Calu3 (cell line): ENCODE results near the gene CCDC181. TPM values are rescaled to one million over a fixed set of nuclear protein-coding genes. Genes with fewer than 3 reads are reported as not detected.

Source experiments
- BruUV-seq: library from RNA; stranded (reverse); fragments of 400-500 nt; replicated peaks from 2 replicates; lab custom pipeline; 2021; lab: Mats Ljungman, UMichigan
- CTCF ChIA-PET: fragments of 300-600 bp; sonication (Branson Sonifier 250); formaldehyde crosslinking; loops from one replicate; lab custom pipeline; 2022; ENCODE audit warnings: antibody characterized with exemption; lab: Charles Lee
- DNase-seq: peaks from one replicate; pipeline ENCODE4 v3.0.0; 2022
- H3K27ac Mint-ChIP-seq: one replicate; pipeline ENCODE4 v1.8.0; 2022; ENCODE audit warnings: mixed read lengths; ENCODE audit not compliant: unreplicated experiment
- H3K27me3 Mint-ChIP-seq: one replicate; pipeline ENCODE4 v1.8.0; 2022; ENCODE audit warnings: mixed read lengths; ENCODE audit not compliant: unreplicated experiment
- H3K36me3 Mint-ChIP-seq: one replicate; pipeline ENCODE4 v1.8.0; 2022; ENCODE audit warnings: mild to moderate bottlenecking, moderate library complexity, mixed read lengths; ENCODE audit not compliant: insufficient read depth, unreplicated experiment
- H3K4me1 Mint-ChIP-seq: one replicate; pipeline ENCODE4 v1.8.0; 2022; ENCODE audit warnings: mild to moderate bottlenecking, low read depth, mixed read lengths; ENCODE audit not compliant: unreplicated experiment
- H3K4me3 Mint-ChIP-seq: one replicate; pipeline ENCODE4 v1.8.0; 2022; ENCODE audit warnings: mild to moderate bottlenecking, low read depth, moderate library complexity, mixed read lengths; ENCODE audit not compliant: unreplicated experiment
- H3K9me3 Mint-ChIP-seq: one replicate; pipeline ENCODE4 v1.8.0; 2022; ENCODE audit warnings: low read depth, mixed read lengths; ENCODE audit not compliant: unreplicated experiment
- intact Hi-C: fragments of 100-400 bp; cut with micrococcal nuclease; formaldehyde crosslinking; loops from one replicate; pipeline ENCODE4 v1.10.0; 2022; ENCODE audit not compliant: unreplicated experiment
- total RNA-seq: library from RNA; stranded (reverse); gene quantifications from 2 replicates; pipeline ENCODE4 v1.2.3, GENCODE V29; 2022
- TF ChIP-seq, protein P1 (sequence below): fragments of 200-600 bp; IDR thresholded peaks from one replicate; pipeline ENCODE4 v1.8.0; 2022; ENCODE audit warnings: antibody characterized with exemption; ENCODE audit not compliant: unreplicated experiment

Gene CCDC181
- total RNA-seq, 1 experiment from 2014 or later, result 0.64 TPM

DNA sequence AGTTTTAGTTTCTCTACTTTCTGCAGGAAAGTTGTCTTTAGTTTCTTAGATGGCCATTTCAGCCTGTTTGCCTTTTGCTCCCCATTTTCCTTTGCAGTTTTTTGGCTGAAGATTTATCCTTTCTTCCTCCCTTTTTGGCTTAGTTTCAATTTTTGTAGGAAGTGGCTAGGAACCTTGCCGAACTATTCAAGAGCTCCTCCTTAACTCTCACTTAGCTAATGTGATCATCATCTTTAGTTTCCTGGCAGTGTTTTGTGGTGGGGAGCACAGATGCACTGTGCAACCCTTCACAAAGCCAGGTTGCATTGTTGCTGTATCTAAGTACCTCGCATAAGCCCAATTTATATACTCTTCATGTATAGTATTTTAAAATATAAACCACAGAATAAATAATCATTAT, 28.8 kb upstream of the CCDC181 start:
- Mint-ChIP-seq H3K36me3 (peaks cover 12% of the 10 kb centered on the region), H3K4me1 (peaks cover 17% of the 10 kb centered on the region), H3K4me3 (no peak overlapping the region), H3K9me3 (peaks cover 6% of the 10 kb centered on the region), H3K27ac (no peak overlapping the region), H3K27me3 (no peaks in the 10 kb centered on the region)
- no TSS peak for BruUV-seq
- DNase-seq, result no peak
- CTCF ChIA-PET, result no interaction called here
- intact Hi-C loops, result loop anchor here (10.0 kb wide), 1 partner anchor 851 kb away; no protein-coding TSS in a partner anchor
- TF ChIP-seq, protein P1, sequence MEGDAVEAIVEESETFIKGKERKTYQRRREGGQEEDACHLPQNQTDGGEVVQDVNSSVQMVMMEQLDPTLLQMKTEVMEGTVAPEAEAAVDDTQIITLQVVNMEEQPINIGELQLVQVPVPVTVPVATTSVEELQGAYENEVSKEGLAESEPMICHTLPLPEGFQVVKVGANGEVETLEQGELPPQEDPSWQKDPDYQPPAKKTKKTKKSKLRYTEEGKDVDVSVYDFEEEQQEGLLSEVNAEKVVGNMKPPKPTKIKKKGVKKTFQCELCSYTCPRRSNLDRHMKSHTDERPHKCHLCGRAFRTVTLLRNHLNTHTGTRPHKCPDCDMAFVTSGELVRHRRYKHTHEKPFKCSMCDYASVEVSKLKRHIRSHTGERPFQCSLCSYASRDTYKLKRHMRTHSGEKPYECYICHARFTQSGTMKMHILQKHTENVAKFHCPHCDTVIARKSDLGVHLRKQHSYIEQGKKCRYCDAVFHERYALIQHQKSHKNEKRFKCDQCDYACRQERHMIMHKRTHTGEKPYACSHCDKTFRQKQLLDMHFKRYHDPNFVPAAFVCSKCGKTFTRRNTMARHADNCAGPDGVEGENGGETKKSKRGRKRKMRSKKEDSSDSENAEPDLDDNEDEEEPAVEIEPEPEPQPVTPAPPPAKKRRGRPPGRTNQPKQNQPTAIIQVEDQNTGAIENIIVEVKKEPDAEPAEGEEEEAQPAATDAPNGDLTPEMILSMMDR, result no peak

GRCh38 chr1:169452921-169453320, 25.6 kb upstream of the CCDC181 start:
- no TSS peak for BruUV-seq
- peaks cover 32% of the 10 kb centered on the region for H3K4me1 Mint-ChIP-seq
- TF ChIP-seq, protein P1, result no peak
- no peak for DNase-seq
- H3K36me3 Mint-ChIP-seq, result peaks cover 4% of the 10 kb centered on the region
- intact Hi-C loops, result loop anchor here (10.0 kb wide), 1 partner anchor 848 kb away; no protein-coding TSS in a partner anchor
- no peaks in the 10 kb centered on the region for H3K27me3 Mint-ChIP-seq
- no peak overlapping the region for H3K4me3 Mint-ChIP-seq
- peaks cover 6% of the 10 kb centered on the region for H3K9me3 Mint-ChIP-seq
- no peak overlapping the region for H3K27ac Mint-ChIP-seq
- CTCF ChIA-PET, result no interaction called here

GRCh38 chr1:169451218-169451824, 24.0 kb upstream of the CCDC181 start:
- CTCF ChIA-PET, result no interaction called here
- H3K27me3 Mint-ChIP-seq, result no peaks in the 10 kb centered on the region
- intact Hi-C loops, result loop anchor here (10.0 kb wide), 1 partner anchor 847 kb away; no protein-coding TSS in a partner anchor
- DNase-seq, result no peak
- H3K4me3 Mint-ChIP-seq, result no peak overlapping the region
- peaks cover 4% of the 10 kb centered on the region for H3K36me3 Mint-ChIP-seq
- no peaks in the 10 kb centered on the region for H3K9me3 Mint-ChIP-seq
- no TSS peak for BruUV-seq
- no peak overlapping the region for H3K27ac Mint-ChIP-seq
- TF ChIP-seq, protein P1, result no peak
- peaks cover 32% of the 10 kb centered on the region for H3K4me1 Mint-ChIP-seq

GRCh38 chr1:169443923-169444322, 16.6 kb upstream of the CCDC181 start:
- no peak for DNase-seq
- no peaks in the 10 kb centered on the region for H3K36me3 Mint-ChIP-seq
- intact Hi-C loops, result no loop called here
- BruUV-seq, result no TSS peak
- CTCF ChIA-PET, result no interaction called here
- peaks cover 9% of the 10 kb centered on the region for H3K4me1 Mint-ChIP-seq
- H3K4me3 Mint-ChIP-seq, result no peak overlapping the region
- no peaks in the 10 kb centered on the region for H3K9me3 Mint-ChIP-seq
- H3K27ac Mint-ChIP-seq, result no peak overlapping the region
- H3K27me3 Mint-ChIP-seq, result no peaks in the 10 kb centered on the region
- TF ChIP-seq, protein P1, result no peak
